Suppressor macrophage treated with lipopolysaccharide for 1 hour (primary cell): ENCODE results near the gene OSBPL1A.

ENCODE experiments used
- DNase-seq, 3 donors: peaks; one replicate each; pipeline ENCODE4 v3.0.0-alpha.2; 2020 to 2022

Gene OSBPL1A

GRCh38 chr18:24333084-24333483 lies 64.5 kb downstream of the OSBPL1A start:
- DNase-seq, result no peak

GRCh38 chr18:24326211-24326610 lies 71.4 kb downstream of the OSBPL1A start:
- DNase-seq, result no peak

GRCh38 chr18:24322584-24323136 lies 75.0 kb downstream of the OSBPL1A start:
- no peak for DNase-seq

GRCh38 chr18:24321071-24321470 lies 76.6 kb downstream of the OSBPL1A start:
- no peak for DNase-seq

GRCh38 chr18:24319757-24320156 lies 77.9 kb downstream of the OSBPL1A start:
- no peak for DNase-seq

- DNase-seq, result no peak
Measured at GRCh38 chr18:24317370-24317769, 80.3 kb downstream of the OSBPL1A start.

GRCh38 chr18:24315170-24315569 lies 82.5 kb downstream of the OSBPL1A start:
- no peak for DNase-seq

- no peak for DNase-seq
Measured at GRCh38 chr18:24306201-24306600, 91.4 kb downstream of the OSBPL1A start.

GRCh38 chr18:24300703-24301102 lies 96.9 kb downstream of the OSBPL1A start:
- no peak for DNase-seq

- peak in 1 of 3 donors; percentile 8 for DNase-seq
Measured at GRCh38 chr18:24296276-24296675, 101.3 kb downstream of the OSBPL1A start.

GRCh38 chr18:24293254-24293653 lies 104.4 kb downstream of the OSBPL1A start:
- DNase-seq, result no peak

GRCh38 chr18:24278591-24278990 lies 119.0 kb downstream of the OSBPL1A start:
- no peak for DNase-seq

GRCh38 chr18:24277516-24278195 lies 120.0 kb downstream of the OSBPL1A start:
- DNase-seq, result no peak

- DNase-seq, result no peak
Measured at GRCh38 chr18:24276994-24277393, 120.6 kb downstream of the OSBPL1A start.

- DNase-seq, result peak; percentile 77 to 89 (median 81)
Measured at GRCh38 chr18:24274837-24275236, 122.8 kb downstream of the OSBPL1A start.

- DNase-seq, result peak; percentile 42 to 64 (median 53)
Measured at GRCh38 chr18:24273596-24273995, 124.0 kb downstream of the OSBPL1A start.

- DNase-seq, result no peak
Measured at GRCh38 chr18:24272229-24272525, 125.4 kb downstream of the OSBPL1A start.

GRCh38 chr18:24271381-24272228 lies 126.0 kb downstream of the OSBPL1A start:
- DNase-seq, result peak; percentile 51 to 81 (median 54)

- DNase-seq, result peak in 1 of 3 donors; percentile 3
Measured at GRCh38 chr18:24270937-24271380, 126.7 kb downstream of the OSBPL1A start.

- no peak for DNase-seq
Measured at GRCh38 chr18:24270358-24270936, 127.2 kb downstream of the OSBPL1A start.

GRCh38 chr18:24268784-24269550 lies 128.7 kb downstream of the OSBPL1A start:
- no peak for DNase-seq

- DNase-seq, result peak in 2 of 3 donors; percentile 7 to 20
Measured at GRCh38 chr18:24267878-24268277, 129.7 kb downstream of the OSBPL1A start.

- no peak for DNase-seq
Measured at GRCh38 chr18:24266131-24266530, 131.5 kb downstream of the OSBPL1A start.
